Suprapubic skin (tissue), 4 donors: ENCODE measurements around the gene GLP2R.

Experiments used
- EP300 ChIP-seq: sonication (generic); formaldehyde crosslinking; IDR thresholded peaks from one replicate; pipeline ENCODE4 v1.6.1; 2017; ENCODE audit warnings: antibody characterized with exemption
- POLR2A ChIP-seq, 2 donors: fragments of 450-650 bp; IDR thresholded peaks; one replicate each; pipeline ENCODE4 v1.6.1; 2017; ENCODE audit warnings: antibody characterized with exemption in 2 of 2, mild to moderate bottlenecking in 2 of 2, moderate library complexity in 2 of 2
- POLR2AphosphoS5 ChIP-seq, 3 donors: sonication (generic); formaldehyde crosslinking; IDR thresholded peaks; one replicate each; pipeline ENCODE4 v1.6.1; 2017; ENCODE audit warnings: antibody characterized with exemption in 3 of 3
- TF ChIP-seq, protein P1 (sequence below), 2 donors: fragments of 200-600 bp in 1 of 2; fragments of 450-650 bp in 1 of 2; sonication (generic) in 1 of 2; IDR thresholded peaks; one replicate each; pipeline ENCODE4 v1.5.1; 2016 to 2019; ENCODE audit warnings: antibody characterized with exemption in 2 of 2, mild to moderate bottlenecking in 1 of 2, moderate library complexity in 1 of 2

DNA sequence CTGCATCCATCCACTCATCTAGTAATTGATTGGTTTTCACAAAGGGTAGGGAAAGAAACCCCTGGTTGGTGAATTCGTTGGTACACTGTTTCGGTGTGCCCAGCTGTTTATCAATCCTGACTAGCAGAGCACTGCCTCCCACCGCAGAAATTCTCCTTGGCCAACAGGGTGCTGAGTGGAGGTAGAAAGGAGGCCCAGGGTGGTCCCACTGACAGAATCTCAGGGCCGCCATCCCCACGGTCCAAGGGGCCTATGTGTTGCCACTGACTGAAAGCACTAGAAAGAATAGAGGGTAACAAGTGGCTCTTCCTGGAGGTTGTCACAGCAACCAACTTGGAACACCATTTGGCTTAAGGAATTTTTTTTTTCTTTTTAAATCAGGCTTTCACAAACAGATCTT is 87.8 kb downstream of the GLP2R start:
- TF ChIP-seq, protein P1, sequence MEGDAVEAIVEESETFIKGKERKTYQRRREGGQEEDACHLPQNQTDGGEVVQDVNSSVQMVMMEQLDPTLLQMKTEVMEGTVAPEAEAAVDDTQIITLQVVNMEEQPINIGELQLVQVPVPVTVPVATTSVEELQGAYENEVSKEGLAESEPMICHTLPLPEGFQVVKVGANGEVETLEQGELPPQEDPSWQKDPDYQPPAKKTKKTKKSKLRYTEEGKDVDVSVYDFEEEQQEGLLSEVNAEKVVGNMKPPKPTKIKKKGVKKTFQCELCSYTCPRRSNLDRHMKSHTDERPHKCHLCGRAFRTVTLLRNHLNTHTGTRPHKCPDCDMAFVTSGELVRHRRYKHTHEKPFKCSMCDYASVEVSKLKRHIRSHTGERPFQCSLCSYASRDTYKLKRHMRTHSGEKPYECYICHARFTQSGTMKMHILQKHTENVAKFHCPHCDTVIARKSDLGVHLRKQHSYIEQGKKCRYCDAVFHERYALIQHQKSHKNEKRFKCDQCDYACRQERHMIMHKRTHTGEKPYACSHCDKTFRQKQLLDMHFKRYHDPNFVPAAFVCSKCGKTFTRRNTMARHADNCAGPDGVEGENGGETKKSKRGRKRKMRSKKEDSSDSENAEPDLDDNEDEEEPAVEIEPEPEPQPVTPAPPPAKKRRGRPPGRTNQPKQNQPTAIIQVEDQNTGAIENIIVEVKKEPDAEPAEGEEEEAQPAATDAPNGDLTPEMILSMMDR (IDR thresholded peaks at IDR 0.05), result no peak
- TF ChIP-seq POLR2A (IDR thresholded peaks at IDR 0.05) (no peak), POLR2AphosphoS5 (IDR thresholded peaks at IDR 0.05) (no peak), EP300 (no peak)
